ENCODE results near the gene AGRN.
"Not testable (repeated sequence)": the region's sequence is repeated elsewhere in the genome, so short reads cannot be mapped to it uniquely, and the experiment has no call there.

AGRN gene

DNA sequence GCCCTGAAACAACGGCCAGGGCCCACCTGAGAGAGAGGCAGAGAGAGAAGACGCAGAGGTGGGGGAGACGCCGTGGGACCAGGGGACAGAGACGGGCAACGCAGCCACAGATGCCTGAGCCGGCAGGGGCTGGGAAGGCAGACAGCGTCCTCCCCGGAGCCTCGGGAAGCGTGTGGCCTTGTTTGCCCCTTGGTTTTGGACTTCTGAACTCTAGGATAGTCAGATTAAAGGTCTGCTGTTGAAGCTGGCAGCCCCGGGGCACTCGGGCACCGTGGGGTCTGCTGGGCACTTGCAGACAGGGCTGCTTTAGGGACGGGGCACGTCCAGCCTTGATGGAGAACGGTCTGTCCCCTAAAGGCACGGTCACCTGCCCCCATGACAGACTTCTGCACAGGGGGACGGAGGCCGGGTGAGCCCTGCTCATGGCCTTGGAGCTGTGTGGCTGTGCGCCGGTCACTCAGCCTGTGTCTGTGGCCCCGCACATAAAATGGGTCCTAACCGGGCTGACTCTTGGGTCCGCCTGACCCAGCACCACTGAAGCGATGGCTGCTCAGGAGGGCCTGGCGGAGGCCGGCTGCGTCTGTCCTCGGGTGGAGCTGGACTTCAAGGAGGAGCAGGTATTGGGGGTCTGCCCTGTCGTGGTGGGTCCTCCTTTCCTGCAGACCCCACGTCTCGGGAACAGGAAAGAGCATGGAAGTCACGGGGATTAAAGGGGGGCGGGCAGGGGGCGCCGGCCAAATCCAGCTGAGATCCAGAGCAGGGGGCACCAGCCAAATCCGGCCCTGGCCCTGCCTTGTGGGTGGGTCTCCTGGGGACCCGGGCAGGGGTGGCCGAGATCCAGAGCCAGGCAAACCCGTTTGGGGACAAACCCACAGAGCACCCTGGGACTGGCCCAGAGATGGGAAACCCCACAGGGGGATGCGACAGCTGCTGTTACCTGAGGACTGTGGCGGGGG lies 63.8 kb downstream of the AGRN start:
- no peak for DNase-seq

DNA sequence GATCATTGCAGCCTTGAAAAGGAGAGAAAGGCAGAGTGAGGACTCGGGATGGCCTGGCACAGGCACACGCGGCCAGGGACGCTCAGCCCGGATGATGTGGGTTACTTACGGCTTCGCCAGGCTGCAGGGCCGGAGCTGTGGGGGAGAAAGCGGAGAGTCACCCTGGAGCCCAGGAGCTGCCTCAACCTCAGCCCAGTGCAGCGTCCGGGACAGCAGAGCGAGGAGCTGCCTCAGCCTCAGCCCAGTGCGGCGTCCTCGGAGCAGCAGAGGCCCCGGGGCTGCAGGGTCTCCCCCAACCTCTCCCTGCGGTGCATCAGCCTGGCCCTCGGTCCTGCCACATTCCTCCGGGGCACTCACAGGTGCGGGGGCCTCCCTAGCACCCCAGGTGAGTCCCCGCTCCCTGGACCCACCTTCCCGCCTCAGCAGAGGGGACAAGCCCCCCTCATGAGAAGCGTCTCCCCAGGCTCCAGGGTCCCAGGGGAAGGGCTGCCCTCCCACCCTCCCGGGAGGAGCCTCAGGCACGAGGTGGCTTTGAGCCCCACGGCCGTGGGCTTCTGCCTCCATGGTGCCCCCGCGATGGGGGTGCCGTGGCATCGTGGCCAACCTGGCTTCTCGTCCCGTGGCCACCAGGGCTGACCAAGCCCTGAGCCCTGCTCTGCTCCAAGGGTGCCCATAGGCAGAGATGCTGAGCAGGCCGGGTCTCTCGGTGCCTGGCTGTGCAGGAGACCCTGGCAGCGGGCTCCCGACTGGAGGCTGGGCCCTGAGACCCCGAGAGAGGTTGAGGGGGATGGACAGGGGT lies 64.7 kb downstream of the AGRN start:
- DNase-seq: no peak

GRCh38 chr1:1085171-1085841 lies 65.4 kb downstream of the AGRN start:
- no peak for DNase-seq

DNA sequence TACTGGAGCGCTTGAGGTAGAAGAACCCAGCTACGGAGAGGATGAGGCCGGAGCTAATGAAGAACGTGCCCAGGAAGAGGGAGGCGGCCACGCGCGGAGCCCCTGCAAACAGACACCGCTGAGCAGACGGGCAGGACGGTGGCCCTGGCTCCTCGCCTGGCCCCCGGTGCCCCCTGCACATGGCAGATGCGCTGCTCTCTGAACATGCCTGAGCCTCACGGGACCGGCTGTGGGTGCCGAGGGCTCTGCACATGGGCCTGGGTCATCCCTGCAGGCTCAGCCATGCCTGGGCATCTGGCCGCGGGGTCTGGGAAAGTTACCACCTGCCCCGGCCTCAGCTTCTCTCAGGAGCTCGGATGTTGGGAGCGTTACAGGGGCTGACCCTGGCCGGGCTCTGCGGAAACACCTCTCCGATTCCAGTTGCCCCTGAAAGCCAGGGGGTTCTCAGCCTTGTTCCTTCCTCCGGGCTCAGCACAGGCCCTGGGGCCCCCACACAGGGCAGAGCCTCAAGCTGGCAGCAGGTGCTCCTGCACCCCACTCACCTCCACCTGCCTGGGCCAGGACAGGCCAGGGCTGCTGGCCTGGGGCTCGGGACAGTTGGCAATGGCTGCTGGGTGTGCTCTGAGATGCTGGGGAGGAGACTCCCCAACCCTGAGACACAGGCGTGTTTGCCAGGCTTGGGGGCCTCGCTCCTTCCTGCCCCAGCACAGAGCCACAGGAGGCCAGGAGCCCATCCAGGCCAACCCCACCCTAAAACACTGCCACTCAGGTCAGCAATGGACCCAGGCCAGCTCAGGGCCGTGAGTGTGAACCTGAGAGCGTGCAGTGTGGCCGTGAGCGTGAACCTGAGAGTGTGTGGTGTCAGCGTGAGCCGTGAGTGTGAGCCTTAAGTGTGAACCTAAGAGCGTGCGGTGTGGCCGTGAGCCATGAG lies 66.3 kb downstream of the AGRN start:
- no peak for DNase-seq

DNA sequence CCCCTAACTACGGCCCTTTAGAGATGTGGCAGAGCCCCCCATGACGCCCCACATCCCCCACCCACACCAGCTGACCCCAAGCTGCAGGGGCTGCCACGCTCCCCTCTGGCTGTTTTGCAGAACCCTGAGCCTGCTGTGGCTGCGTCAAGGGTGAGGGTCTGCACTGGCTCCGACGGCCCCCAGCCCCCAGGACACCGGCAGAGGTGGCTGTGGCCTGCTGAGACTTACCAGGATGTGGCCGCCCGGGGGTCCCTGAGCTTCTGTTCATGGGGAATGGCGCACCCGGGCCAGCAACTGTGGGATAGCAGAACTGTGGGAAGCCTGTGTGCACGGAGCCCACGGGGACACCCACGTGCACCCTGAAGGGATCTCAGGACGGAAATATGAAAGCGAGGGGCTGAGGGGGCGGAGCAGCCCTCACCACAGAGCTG lies 67.0 kb downstream of the AGRN start:
- DNase-seq: no peak

GRCh38 chr1:1087351-1088028 lies 67.6 kb downstream of the AGRN start:
- no peak for DNase-seq

GRCh38 chr1:1088029-1088800 lies 68.3 kb downstream of the AGRN start:
- DNase-seq: no peak

- no peak for DNase-seq
Observed at GRCh38 chr1:1088801-1089680, 69.1 kb downstream of the AGRN start.

GRCh38 chr1:1089731-1090423 lies 70.0 kb downstream of the AGRN start:
- no peak for DNase-seq

GRCh38 chr1:1090424-1091343 lies 70.8 kb downstream of the AGRN start:
- DNase-seq: no peak

DNA sequence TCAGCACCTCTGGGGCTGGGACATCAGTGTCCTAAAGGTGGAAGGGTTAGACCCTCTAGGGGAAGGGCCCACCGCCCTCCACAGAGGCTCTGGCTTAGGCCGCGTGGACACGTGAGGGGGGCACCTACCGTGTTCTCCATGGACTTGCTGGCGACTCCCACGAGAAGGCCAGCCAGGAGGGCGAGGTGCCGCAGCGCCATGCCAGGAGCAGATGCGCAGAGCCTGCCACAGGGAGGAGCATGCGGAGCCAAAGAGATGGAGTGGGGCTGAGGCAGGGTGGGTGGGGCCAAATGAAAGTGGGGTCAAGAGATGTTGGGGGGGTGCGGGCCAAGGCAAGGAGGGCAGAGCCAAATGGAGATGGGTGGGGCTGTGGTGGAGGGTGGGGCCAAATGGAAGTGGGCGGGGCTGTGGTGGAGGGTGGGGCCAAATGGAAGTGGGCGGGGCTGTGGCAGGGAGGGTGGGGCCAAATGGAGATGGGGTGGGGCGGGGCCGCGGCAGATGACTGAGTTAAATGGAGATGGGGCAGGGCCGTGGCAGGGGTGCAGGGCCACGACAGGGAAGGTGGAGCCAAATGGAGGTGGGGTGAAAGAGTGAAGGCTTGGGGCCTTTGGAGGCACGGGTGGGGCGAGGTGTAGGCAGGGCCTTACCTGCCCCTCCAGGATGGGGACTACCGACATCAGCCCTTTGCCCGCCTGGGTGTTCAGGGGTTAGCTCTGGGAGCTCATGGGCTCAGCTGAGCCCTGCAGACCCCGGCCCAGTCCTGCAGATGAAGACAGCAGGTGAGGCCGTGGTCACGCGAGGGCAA lies 71.6 kb downstream of the AGRN start:
- DNase-seq: no peak

DNA sequence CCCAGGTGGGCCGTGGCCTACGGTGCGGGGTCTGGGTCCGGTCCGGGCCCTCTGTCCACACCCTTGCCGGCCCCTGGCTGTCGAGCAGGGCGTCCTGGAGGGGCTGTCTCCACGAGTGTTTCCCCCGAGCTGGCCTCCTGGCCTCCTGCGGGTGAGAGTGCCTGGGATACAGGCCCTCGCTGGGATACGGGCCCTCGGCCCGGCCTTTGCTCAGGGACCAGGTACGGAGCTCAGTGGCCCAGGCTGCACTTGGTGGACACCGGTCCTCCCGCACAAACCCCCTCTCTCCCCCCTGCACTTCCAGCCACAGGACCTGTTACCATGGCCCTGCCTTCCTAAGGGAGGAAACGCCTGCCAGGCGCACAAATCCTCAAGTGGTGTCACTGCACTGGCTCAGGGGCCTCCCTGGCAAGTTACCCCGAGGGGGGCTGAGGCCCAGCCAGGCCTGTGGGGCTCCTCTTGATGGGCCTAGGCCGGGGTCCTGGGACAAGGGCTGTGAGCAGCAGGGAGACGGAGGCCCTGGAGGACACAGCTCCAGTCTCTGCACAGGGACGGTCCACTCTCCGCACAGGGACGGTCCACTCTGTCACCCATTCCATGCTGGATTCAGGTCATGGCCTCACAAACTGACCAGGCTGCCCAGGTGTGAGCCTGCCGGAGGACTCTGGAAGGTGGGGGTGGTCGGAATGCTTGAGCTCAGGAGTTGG lies 72.4 kb downstream of the AGRN start:
- no peak for DNase-seq

DNA sequence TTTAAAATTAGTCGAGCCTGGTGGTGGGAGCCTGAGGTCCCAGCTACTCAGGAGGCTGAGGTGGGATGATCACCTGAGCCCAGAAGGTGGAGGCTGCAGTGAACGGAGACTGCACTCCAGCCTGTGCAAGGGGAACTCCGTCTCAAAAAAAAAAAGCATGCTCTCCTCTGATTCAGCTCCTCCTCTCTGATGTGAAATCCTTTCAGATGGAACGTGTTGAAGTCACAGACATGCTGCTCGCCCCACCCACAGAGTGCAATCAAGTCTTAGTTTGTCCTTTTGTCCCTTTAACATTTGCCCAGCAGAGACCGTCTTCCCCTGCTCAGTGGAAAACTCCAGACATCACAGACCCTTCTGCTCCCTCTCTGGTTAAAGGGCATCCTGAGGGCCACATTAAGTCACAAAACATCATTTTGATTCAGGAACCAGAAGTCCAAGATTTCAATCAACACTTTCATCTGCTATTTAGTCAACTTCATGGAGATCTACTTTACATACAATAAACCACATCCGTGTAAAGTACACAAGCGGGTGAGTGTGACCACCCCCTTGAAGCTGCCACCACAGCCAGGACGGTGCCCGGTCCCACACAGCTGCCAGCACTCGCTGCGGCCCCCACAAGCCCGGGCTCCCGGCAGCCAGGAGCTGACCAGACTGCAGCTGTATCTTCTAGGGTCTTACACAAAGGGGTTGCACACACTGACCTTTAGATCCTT lies 73.1 kb downstream of the AGRN start:
- no peak for DNase-seq

GRCh38 chr1:1093610-1093943 lies 73.7 kb downstream of the AGRN start:
- DNase-seq: no peak

DNA sequence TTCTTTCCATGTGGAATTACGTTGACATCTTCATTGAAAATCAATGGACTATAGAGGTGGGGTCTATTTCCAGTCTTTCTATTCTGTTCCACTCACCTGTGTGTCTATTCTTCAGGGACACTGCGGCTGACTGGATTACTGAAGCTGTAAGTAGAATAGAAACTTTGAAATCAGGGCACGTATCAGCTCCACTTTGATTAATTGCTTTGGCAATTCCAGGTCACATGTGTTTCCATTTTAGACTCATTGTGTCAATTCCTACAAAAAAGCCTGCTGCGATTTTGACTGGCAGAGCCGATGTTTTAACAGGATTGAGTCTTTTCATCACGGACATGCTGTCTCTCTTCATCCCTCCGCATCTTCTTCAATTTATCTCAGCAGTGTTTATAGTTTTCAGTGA lies 75.1 kb downstream of the AGRN start:
- DNase-seq: no peak

DNA sequence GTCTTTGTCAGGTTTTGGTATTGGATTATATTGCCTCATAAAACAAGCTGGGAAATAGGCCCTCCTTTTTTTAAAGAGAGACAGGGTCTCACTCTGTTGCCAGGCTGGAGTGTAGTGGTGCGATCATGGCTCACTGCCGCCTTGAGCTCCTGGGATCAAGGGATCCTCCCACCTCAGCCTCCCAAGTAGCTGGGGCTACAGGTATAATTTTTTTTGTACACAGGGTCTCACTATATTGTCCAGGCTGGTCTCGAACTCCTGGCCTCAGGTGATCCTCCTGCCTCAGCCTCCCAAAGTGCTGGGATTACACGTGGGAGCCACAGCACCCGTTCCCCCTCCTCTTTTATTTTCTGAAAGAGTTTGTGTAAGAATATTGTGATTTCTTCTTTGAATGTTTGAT lies 76.2 kb downstream of the AGRN start:
- not testable (repeated sequence) for DNase-seq
